WI38 (cell line): ENCODE measurements around the gene CD300H.

ENCODE experiments used
- H3K4me3 ChIP-seq: 2 replicates; pipeline ENCODE4 v1.5.1; 2011; ENCODE audit warnings: low read depth, mild to moderate bottlenecking, control low read depth, low read length
- TF ChIP-seq, protein P1 (sequence below): IDR thresholded peaks from 2 replicates; pipeline ENCODE4 v1.5.1; 2012; ENCODE audit warnings: low read depth, mild to moderate bottlenecking, control low read depth, low read length

Gene CD300H

DNA sequence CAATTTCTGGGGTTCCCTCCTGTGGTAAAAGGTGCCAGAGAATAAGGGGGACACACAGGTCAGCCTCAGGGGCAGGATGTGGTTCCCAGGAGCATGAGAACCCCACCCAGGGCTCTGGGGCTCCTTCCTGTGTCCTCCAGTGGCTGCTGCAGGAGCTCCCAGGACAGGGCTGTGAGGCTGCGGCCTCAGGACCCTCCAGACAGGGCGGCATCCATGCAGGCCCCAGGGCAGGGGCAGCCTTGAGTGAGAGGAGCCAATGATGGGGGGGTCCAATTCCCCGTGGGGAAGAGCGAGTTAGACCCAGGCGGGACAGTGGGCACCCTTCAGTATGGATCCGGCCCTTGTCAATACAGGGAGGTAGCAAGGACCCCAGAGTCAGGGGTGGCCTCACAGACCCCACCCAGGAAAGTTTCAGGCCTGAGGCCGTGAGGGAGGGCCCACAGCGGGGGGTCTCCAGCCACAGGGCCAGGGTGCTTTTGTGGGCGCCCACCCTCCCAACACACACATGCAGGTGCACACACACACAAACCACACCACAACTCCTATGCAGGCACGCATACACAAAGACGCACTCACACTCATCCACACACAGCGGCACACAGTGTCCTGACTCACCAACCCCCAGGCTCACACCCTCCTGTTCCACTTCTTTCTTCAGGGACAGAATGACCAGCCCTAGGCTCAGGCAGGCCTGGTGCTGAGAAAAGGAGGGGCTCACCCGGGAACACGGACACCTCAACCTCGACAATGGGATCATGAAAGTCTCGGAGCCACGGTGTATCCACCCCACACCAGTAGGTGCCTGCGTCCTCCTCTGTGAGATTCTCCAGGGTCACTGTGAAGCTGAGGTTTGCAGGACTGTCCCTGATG, 23.2 kb downstream of the CD300H start:
- TF ChIP-seq, protein P1, sequence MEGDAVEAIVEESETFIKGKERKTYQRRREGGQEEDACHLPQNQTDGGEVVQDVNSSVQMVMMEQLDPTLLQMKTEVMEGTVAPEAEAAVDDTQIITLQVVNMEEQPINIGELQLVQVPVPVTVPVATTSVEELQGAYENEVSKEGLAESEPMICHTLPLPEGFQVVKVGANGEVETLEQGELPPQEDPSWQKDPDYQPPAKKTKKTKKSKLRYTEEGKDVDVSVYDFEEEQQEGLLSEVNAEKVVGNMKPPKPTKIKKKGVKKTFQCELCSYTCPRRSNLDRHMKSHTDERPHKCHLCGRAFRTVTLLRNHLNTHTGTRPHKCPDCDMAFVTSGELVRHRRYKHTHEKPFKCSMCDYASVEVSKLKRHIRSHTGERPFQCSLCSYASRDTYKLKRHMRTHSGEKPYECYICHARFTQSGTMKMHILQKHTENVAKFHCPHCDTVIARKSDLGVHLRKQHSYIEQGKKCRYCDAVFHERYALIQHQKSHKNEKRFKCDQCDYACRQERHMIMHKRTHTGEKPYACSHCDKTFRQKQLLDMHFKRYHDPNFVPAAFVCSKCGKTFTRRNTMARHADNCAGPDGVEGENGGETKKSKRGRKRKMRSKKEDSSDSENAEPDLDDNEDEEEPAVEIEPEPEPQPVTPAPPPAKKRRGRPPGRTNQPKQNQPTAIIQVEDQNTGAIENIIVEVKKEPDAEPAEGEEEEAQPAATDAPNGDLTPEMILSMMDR: no peak
- no peak overlapping the region for H3K4me3 ChIP-seq

DNA sequence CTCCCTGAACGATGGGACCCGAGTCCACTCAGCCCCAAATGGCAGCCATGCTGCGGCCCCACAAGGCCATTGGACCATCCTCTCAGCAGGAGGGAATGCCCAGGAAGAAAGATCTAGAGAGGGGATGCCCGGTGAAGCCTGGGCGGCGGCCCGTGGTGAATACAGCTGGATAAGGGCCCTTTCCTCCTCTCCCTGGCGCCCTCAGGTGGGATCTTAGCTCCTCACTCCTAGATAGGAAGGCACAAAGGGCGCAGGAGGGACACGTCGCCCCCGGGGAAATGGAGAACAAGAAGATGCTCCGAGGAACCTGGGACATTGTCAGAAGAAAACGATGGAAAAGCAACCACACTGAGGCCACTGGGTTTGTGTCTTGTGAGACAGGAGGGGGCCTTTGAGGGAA, 23.9 kb downstream of the CD300H start:
- TF ChIP-seq, protein P1: no peak
- H3K4me3 ChIP-seq: no peak overlapping the region

DNA sequence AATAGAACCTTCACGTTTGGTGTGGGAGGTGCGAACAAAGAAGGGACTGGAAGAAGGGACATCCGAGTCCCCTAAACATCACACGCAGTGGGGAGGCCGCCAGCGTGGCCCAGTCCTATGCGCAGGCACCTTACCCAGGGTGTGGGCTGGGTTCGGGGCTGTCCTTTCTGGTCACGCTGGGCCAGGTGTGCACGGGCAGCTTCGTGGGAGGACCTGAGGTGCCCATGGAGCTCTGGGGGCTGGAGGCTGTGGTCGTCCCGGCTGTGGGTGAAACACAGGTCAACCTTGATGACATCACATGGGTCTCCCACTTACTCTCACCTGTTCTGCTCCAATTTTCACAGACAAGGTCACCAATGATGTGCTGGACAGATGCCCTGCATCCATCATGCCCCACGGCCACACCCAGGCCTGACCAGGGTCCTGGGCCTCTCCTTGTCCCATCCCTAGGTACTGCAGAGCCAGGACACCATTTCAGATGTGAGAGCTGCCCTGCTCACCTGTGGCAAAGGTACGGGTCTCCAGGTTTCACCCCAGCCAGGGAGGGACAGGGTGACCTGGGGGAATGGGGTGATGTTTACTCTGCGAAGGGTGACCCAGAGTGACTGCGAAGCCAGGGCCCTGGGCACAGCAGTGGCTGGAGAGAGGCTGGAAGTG, 24.5 kb downstream of the CD300H start:
- H3K4me3 ChIP-seq: no peak overlapping the region
- TF ChIP-seq, protein P1: no peak

DNA sequence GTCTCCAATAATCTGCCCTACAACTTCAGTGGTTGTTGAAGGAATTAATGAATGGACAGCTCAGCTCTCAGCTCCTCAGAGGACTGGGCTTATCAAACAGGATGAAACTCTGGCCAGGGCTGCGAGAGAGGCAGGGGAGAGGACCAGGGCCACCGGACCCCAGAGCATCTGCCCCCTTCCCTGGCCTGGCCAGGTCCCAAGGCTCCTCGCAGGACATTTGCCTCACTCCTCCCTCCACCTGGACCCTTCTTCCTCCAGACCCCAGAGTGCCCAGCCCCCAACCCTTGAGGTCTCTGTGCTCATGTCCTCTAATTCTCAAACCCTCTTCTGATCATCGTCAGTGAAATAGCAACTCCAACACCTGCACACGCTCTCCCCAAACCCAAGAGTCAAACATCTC, 25.1 kb downstream of the CD300H start:
- no peak overlapping the region for H3K4me3 ChIP-seq
- TF ChIP-seq, protein P1: no peak

DNA sequence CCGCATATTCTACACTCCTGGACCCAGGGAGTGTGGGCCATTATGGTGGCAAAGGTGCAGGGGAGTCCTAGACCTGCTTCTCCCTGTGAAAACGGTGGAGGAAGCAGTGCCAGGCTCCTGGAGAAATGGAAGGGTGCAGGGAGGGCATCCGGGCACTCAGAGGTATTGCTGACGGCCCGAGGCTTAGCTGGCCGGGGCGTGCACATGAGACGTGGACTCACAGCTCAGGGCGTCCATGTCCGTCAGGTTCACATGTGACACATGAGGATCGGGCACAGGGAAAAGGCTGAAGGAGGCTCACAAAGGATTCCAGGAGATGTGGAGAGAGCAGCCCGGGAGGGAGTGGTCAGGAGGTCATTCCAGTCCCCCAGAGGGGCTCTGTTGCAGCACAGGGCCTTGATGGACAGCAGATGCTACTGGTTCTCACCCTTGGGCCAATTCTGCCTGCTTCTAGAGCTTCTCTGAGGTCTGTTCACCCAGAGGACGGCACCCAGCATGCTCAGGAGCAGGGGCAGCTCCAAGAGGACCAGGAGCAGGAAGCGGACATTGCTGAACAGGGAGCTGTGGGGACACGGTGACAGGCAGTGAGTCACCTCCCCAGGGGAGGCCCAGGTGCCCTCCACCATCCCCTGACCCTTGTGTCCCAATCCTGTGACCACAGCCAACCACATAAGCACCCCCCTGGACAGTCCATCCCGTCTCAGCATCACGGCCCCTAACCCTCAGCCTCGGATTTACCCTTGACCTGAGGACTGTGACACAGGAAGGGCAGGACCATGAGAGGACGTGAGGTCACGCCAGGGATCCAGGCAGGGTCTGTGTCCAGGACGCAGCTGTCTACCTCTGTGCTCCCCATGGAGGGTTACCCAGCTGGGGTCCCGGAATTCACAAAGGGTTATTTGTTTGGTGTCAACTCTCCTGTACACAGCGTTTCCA, 25.9 kb downstream of the CD300H start:
- no peak overlapping the region for H3K4me3 ChIP-seq
- TF ChIP-seq, protein P1: no peak

DNA sequence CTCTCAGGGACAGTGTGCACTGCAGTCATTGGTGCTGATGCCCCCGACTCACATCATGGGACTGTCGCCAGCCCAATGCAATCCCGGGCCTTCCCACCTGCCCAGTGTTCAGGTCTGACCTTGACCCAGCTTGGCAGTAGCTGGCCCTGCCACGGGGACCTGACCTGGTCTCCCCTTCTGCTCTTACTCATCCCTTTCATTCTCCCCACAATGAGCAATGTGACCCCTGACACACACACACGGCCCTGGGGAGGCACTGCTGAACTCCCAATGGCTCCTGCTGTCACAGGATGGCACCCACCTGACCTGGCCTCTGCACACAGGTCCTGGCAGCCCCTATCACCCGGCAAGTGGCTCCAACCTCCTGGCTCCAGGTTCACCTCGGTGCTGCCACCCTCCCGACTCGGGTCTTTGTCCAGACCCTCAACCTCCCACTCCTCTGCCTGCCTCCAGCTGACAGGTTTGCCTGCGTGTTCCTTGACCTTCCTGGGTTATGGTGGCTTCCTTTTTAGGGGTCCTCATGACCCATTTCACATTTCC, 28.0 kb downstream of the CD300H start:
- H3K4me3 ChIP-seq: no peak overlapping the region
- TF ChIP-seq, protein P1: no peak
